NCI-H1048 (cell line): ENCODE measurements around the gene RAB3C.
A peak's percentile ranks its signal among the peaks of the same experiment; 100 is the strongest.

Source experiments
- DNase-seq: peaks from one replicate; lab custom pipeline; 2025; lab: John Stamatoyannopoulos, UW

RAB3C gene

DNA sequence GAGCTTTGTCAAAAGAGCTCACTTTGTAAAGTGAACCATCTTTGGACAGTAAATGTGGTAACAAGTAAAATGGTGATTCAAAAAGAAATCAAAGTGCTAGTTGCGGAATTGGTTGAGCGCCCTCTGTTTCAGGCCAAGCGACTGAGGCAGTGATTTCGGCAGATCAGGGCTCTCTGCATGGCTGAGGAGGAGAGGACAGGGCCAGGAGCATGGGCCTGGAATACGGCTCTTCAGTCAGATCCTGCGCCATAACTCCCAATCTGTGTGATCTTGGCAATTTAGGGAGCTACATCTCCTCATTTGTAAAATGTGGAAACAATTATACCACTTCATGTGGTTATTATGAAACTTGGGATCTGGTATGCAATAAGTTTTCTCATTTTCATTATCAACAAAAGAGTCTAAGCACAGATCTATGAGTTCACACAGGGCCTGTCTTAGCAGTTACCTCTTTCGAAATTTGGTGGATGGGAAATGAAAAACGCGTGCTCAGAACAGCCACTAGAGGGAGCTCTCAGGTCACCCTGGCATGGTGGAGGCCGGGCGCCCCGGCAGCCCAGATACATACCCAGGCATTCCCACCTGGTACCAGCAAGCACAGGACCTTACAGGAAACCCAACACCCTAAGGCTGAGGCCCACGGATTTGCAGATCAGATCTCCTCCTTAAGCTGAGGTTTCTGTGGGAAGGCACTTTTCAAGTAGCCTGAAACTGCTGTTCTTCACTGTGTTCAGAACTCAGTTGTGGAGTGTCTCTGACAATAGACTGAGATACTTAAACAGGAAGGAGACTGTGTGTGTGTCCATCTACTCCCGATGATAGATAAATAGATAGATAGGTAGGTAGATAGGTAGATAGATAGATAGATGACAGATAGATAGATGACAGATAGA, 303.7 kb downstream of the RAB3C start:
- DNase-seq, result peak; percentile 50

DNA sequence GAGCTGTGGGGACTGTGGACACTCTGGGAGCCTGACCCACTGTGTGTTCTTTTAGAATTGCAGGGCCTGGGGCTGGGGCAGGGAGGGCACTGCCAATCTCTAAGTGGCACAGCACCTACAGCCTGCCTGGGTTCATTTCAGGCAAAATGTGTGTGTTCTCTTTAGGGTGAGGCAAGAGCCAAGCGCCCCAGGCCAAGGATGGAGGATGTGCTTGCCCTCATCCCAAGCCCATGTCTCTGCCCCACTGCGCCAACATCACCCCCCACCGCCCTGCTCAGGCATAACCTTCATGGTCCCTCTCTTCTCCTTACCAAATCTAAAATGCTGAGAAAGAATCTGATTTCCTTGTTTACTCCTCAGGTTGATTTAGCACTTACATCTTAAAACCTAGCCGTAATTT, 304.4 kb downstream of the RAB3C start:
- no peak for DNase-seq

DNA sequence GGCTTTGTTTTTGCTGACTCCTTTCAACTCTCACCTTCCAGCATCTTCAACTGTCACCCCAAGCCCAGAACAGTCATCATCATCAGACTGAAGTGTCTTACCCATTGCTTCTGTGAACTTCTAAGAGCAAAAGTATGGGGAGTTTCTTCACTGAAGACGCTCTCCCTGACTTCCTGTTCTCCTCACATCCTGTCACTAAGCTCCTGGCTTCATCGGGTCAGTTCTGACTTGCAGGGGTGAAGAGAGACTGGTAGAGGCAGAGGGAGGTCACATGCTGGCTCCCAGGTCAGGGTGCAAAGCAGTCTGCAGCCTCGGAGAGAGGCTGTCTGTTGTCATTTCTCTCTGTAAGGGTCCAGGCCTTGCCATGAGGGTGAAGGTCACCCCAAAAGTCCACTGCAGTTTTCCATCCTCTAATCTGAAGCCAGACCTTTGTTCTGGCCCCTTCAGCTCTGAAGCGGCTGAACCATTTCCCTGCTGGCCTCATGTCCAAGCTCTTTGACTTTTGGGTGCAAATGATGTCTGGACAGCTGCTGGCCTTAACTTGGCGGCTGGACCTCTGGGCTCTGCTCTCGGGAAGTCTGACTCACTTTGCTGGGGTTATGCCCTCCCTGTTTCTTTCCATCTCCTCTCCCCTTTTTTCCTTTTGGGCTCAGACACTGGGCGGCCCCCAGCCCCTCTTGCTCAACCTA, 305.0 kb downstream of the RAB3C start:
- DNase-seq, result no peak

DNA sequence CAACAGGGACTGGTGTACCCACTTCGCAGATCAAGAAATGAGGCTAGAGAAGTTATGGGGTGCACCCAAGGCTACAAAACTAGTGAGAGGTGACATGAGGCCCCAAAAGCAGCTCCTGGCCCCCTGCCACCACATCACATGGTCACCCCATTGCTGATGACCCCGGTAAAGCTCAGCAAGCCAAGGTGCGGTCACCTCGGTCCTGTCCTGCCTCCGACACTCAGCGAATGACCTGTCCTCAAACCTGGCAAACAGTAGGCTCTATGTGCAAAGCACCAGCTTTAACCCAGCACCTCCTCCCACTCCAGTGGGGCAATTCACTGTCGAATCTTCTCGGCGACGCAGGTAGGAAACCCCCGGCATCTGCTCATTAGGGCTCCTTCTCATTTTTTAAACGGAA, 307.4 kb downstream of the RAB3C start:
- DNase-seq, result no peak

DNA sequence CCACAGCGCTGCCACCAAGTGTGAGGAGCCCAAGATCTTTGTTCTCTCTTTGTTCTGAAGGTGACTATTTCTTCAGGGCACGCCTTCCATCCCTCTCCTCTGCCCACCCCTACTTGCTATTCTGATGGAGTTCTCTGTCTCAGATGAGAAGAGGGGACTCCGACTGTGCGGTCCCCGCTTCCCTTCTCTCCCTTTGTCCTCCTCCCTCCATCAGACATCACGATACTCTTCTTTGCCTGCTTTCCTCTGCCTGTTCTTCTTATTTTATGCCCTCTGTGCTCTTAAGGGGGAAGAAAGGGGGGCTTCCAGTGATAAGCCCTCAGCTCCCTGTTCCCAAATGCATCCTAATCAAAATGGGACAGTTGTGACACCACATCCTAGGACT, 307.8 kb downstream of the RAB3C start:
- DNase-seq, result no peak

DNA sequence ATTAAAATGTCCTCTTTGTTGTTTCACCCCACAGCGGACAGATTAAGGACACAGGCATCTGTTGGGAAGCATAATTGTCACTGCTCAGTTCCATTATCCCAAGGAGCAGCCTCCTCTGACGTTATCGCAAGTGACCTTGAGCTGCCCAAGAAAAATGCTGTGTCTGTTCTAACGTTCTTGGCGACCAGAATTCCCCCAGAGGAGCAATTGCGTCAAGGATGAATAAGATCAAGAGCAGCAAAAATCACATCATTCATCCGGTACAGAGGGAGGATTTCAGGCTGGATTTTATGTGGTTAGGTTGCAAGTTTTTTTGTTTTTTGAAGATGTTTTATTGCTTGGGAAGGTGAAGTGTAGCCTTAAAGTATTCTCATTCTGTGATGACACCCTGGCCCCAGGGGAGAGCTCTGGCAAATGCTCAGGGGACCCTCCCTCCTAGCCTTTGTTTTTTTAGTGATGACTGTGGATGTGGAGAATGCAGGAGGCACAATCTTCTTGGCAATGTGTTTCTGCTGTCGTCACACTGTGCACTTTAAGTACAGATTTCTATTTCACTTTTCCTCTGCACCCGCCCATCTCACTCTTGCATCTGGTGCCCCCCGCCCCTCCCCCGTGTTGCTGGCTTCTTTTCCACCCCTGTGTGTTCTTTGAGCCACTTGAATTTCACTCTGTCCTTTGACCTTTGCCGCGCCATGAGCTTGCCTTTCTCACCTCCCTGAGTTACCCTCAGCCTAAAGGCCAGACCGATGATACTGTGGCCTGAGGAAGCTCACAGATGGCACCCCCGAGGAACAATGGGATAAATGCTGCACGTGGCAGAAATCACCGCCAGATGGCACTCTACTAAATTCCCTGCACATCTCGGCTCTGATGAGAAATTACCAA, 308.5 kb downstream of the RAB3C start:
- peak; percentile 26 for DNase-seq

DNA sequence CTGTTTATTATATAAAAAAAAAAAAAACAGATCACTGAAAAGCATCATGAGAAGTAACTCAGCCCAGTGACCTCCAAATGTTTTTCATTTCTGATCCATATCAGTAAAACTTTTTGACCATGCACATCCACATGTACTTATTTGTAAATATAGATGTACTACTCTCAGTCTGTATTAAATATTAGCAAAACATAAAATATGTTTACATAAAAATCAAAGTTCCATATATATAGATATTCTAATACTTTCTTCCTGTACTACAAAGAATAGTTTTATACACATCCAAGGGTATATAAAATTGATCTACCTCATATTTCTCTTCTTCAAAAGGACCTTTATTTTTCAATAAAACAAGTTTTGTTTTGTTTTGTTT, 309.1 kb downstream of the RAB3C start:
- DNase-seq, result no peak

DNA sequence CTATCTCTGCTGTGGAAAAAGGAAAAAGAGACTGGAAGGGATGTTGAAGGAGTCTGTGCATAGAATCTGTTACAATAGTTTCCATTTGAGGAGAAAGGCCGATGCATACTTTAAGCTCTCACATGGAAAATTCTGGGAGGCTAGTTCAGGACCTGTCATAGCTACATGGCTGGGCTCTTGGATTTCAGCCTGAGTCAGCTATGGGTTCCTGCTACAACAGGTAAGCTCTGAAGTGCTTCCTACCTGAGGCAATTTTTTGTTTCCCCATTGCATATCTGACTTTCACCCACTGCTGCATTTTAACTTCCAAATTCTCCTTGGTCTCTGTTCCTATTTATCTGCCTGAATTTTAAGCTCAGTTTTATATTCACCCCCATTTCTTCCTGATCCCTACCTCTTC, 310.7 kb downstream of the RAB3C start:
- DNase-seq, result no peak

DNA sequence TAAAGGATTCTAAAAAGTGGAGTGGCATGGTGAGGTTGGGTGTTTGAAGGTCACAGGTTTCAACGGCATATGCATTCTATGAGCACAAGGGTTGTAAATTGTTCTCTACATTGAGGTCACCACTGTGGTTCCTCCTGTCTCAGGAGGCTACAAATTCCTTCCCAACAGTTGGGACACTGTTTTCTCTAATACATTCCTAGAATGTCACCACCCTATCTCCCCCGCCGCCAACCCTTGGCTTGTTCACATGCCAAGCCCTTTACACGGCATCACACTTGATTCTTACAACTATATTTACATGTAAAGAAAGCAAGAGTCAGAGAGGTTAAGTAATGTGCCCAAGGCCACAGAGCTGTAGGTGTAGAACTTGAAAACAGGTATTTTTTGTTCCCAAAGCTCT, 315.1 kb downstream of the RAB3C start:
- DNase-seq, result no peak

DNA sequence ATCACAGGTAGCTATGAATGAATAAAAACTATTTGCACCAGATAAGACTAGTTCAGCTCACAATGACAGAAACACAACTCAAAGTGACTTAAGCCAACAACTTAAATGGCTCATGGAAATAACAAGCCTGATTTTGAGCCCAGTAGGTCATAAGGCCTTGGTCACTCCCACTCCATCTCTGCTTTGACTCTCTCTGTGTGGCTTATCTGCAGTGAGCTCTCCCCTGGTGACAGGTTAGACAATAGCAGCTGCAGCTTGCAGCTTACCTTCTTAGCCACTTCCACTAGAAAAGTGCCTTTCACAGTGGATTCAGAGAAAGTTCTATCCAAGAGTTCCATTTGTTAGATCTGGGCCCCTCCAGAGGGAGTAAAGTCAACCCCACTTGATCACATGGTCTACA, 315.7 kb downstream of the RAB3C start:
- no peak for DNase-seq

DNA sequence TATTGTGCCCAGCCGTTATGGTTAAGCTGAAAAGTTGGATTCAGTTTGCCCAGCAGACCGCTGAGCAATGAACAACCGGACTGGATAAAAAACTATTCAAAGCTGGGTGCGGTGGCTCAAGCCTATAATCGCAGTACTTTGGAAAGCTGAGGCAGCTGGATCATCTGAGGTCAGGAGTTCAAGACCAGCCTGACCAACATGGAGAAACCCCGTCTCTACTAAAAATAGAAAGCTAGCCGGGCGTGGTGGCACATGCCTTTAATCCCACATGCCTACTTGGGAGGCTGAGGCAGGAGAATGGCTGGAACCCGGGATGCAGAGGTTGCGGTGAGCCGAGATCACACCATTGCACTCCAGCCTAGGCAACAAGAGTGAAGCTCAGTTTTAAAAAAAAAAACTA, 318.4 kb downstream of the RAB3C start:
- no peak for DNase-seq

DNA sequence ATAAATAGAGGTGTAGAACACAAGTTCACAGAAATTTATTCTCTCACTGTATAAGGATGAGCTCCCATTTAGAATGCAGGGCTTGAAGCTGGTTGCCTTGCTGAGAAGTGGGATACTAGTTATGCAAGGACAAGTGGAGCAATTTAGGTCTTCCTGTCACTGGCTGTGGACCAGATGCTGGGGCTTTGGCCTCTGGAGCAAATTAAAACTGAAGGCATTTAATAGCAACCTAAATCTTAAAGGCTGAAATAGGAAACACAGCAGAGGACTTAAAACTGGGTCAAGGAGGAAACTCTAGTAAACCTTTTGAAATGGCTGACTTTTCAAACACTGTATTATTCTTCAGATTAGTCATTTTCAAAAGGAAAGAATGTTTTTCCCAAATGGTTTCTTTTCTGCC, 319.4 kb downstream of the RAB3C start:
- no peak for DNase-seq

DNA sequence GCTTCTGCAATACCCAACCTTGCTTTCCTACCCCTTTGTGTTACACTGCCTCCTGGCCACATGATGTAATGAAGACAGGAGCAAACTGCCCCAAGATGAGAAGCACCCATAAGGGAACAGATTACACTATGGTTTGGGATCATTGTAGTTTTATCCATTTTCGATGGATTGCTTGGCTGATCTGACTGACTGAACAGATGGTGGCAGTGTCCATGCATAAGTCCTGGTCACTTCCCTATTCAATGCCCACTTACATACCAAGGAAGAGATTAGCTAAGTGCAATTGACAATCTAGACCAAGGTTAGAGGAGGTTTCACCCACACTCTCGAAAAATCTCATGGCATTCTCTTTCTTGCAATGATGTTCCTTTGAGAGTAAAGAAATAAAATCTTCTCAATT, 319.9 kb downstream of the RAB3C start:
- DNase-seq, result no peak

DNA sequence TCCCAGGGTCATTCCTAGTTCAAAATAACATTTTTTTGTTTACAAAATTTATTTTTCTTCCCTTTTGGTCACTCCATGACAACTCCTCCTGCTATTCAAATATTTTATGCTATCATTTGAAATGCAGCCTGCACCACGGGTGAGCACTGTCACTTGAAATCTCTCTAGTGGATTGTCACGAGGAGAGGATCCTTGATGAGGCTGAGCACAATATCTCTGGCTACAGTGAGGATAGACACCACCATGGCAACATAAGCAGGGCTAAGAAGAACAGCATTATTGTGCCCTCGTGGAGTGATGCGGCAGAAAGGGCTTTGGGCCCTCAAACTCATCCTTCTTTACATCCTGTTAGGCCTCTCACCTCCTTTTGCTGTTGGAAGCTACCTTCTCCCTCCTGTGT, 321.9 kb downstream of the RAB3C start:
- no peak for DNase-seq

DNA sequence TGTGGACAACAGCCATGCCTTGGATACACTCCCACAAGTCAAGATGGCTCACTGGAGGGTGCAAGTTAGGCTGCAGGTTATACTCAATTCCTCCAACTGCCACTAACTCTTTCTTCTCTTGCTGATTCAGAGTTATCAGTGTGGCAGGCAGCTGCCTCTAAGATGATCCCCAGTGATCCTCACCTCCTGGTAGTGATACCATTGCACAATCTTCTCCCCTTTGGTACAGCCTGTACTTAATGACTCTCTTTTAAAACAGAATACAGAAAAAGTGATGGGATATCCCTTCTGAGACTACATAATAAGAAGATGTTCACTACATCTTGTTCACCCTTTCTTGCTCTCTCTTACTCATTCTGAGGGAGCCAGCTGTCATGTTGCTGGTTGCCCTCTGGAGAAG, 323.1 kb downstream of the RAB3C start:
- no peak for DNase-seq
